Activated T-cell treated with anti-CD3 and anti-CD28 coated beads for 4 hours (primary cell): ENCODE data around the gene MTHFD1L.

ENCODE experiments used
- DNase-seq: peaks from one replicate; pipeline ENCODE4 v3.0.0-alpha.2; 2020

MTHFD1L gene

DNA sequence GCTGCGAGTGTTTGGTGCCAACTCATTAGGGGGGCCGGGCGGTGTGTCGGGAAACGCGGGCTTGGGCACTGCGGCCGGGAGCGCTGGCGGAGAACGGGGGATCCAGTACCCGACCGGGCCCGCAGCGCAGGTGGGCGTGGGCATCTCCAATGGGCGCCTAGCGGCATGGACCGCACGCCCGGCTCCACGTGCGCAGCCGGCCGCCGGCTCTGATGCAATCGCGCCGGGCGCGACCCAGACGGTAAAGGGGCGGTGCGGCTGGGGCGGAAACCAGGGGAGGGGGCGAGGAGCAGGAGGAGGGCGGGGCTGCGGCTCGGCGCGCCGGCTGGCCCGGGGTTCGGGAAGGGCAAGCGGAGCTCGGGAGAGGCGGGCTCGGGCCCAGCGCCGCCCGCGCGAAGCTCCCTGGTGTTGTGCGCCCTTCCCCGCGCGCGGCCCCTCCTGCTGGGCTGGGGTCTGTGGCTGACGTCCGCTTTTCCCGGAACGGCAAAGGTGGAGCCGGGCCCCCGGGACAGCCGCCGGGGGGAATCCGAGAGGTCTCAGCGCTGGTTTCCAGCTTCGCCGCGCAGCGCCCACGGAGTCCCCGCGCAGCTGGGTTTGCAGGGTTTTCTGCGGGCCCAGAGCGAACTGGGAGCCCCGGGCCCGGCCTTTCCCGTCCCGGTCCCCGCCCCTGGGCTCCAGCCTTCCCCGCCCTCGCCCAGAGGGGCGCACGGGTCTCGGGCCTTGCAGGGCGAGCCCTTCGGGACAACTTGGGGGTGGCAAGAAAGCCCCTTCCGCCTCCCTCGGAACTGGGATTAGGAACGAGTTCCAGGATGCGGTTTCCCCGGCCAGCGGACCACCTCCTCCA, 867 bp downstream of the MTHFD1L start:
- peak; percentile 81 for DNase-seq

DNA sequence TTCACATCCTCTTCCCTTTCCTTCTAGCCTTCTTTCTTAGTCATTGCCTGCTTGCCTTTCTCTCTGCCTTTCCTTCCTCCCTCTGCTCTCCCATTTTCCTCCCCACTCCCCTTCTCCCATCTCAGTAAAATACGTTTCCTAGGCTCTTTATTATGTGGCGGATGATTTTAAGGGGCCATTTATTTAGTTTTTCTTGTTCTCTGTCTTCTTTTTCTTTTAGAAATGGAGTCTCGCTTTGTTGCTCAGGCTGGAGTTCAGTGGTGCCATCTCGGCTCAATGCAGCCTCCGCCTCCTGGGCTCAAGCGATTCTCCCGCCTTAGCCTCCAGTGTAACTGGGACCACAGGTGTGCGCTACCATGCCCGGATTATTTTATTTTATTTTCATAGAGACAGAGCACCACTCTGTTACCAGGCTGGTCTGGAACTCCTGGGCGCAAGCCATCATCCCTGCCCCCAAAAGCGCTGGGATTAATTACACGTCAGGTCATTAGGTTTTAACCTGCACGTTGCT, 1.5 kb downstream of the MTHFD1L start:
- no peak for DNase-seq

DNA sequence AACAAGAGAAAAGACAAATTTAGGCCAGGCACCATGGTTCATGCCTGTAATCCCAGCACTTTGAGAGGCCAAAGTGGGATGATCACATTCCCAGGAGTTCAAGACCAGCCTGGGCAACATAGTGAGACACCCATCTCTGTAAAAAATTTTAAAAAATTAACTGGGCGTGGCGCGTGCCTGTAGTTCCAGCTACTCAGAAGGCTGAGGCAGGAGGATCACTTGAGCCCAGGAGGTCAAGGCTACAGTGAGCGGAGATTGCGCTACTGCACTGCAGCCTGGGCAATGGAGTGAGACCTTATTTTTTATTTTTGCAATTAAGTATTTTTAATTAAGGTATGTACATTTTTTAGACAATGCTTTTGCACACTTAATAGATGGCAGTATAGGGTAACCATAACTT, 3.3 kb downstream of the MTHFD1L start:
- no peak for DNase-seq

DNA sequence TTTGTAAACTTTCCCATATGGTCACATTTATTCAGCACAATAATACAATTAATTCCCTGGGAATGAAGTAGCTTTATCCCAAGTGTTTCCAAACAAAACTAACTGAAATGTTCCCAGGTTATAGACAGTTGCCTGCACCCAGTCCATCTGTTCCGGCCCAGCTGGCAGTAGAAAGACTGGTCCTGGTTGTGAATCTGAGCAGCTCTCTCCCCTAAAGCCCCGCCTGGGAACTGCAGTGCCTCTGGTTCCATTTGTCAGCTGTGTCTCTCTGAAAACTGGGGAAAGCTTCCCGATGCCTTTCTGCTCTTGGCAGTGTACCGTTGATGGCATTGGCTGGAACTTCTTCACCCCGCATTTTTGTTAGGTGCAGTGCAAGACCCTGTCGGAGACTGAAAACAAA, 8.7 kb downstream of the MTHFD1L start:
- DNase-seq: no peak

DNA sequence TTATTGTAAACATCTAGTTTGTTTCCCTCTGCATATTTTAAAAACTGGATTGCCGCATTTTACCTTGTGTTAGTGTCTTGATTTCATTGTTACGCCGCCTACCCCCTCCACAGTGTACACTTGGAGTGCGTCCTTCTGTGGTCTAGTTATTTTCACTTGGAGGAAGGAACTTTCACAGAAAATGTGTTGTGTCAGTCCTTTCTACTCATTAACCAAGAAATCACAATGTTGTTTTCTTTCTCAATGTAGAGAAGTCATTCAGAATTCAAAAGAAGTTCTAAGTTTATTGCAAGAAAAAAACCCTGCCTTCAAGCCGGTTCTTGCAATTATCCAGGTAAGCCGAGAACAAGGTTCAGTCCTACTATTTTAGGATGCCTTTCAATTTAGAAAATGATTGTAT, 10.3 kb downstream of the MTHFD1L start:
- DNase-seq: no peak

DNA sequence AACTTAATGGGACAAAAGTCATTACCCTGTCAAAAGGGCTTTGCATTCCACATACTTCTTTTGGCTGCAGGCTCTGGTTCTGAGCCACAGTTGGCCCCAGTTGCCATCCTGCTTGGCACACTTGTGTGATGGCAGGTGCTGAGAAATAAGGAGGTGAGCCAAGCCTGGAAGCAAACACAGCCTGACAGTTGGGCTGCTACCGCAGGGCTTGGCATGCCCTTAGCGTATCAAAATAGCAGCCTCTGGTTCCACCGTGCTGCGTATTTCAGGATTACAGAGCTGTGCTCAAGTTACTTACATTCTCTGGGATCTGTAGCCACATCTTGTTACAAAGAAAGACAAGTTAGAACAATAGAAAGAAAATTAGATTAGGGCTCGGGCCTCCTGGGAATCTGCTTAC, 11.1 kb downstream of the MTHFD1L start:
- DNase-seq: no peak

DNA sequence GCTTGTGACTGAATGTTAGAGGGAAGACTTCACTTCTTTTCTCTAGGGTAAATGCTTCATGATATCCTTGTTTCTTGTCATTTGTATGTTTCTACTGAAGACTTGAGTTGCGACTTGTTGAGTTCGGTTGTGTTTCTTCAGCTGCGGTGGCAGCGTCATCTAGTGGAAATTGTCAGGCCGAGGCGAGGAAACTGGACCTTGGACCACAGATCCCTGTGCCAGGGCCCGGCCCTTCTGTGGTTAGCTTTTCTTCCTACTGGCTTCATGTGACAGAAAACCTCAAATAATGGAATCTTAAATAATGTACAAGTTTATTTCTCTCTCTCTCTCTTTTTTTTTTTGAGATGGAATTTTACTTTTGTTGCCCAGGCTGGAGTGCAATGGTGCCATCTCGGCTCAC, 12.4 kb downstream of the MTHFD1L start:
- DNase-seq: no peak

DNA sequence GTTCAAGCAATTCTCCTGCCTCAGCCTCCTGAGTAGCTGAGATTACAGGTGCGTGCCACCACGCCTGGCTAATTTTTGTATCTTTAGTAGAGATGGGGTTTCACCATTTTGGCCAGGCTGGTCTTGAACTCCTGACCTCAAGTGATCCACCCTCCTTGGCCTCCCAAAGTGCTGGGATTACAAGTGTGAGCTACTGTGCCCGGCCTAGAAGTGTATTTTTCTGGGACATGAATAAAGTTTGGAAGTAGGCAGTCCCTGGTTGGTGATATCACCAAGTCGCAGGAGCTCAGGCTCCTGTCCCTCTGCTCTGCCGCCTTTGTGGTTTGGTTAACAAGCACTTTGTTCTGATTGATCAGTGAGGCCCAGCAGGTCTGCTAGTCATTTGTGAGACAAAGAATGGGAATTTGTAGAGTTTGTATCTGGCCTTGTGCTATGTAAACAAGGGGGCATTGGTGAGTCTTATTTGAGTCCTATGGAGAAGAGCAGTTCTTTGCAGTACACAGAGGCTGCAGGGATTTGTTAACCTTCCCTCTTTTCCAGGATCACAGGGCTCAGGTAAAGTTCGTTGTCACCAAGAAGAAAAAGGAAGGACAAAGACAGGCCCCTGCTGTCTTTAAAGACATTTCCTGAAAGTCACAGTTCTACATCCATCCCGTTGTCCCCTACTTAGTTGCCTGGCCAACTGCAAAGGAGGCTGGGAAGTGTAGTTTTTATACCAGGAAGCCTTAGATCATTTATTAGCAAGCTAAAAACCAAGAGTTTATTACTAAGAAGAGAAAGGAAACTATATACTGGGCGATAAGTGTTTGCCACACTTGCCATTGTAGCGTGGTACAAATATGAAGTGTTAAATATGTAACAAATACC, 13.1 kb downstream of the MTHFD1L start:
- no peak for DNase-seq

DNA sequence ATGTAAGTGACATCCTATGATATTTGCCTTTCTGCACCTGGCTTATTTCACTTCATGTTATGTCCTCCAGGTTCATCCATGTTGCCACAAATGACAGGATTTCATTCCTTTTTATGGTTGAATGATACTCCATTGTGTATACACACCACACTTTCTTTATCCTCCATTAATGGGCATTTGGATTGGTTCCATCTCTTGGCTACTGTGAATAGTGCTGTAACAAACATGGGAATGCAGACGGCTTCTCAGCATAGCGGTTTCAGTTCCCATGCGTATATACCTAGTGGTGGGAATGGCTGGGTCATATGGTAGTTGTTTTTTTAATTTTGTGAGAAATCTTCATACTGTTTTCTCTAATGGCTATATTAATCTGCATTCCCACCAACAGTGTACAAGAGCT, 14.8 kb downstream of the MTHFD1L start:
- DNase-seq: no peak

DNA sequence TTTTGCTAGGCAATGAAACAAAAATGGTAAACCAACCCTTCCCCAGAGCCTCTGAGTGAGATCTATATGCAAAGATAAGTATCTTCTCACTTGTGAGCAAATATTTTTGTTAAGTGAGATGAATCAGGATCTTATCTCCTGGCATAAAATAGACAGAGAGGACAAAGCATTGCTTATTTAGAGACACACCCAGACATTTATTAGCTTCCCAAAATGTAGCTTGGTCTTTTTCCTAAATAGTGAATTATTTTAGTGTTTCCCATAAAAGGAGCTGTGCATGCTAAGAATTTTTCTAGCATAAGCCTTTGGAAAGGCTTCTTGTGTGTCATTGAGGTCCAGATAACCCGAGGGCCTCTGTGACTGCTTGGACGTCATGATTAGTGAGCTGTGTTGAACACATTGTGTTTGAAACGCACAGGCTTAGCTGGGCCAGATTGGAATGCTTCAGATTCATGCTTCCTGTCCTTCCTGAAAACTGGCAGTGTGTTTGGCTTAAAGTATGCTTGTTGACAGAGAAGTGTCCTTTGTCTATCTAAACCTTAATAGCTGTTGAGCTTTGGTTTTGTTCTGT, 16.5 kb downstream of the MTHFD1L start:
- DNase-seq: no peak

DNA sequence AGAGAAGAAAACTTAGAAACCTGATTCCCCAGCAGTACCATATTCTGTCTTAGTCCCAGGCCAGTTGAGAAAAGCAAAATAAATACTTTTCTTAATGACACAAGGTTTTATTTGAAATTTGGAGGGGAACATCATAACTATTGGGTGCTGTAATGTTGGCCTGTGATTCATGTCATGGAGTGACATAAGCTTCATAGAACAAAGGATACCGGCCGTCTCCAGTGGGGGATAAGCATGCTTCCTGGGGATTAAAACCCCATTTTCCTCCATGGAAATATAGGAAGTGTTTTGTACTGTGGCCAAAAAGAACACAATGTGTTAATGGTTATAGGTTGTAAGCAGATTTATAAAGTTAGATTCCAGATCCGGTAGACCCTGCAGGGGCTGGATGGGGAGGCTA, 18.0 kb downstream of the MTHFD1L start:
- DNase-seq: no peak

DNA sequence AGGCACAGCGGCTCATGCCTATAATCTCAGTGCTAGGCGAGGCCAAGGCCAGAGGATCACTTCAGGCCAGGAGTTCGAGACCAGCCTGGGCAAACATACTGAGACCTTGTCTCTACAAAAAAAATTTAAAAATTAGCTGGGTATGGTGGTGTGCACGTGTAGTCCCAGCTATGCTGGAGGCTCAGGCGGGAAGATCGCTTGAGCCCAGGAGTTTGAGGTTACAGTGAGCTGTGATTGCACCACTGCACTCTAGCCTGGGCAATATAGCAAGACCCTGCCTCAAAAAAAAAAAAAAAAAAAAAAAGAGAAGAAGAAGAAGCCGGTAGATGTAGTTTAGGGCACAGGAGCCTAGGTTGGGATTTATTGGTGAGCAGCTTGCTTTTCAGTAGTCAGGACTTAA, 20.7 kb downstream of the MTHFD1L start:
- DNase-seq: no peak

DNA sequence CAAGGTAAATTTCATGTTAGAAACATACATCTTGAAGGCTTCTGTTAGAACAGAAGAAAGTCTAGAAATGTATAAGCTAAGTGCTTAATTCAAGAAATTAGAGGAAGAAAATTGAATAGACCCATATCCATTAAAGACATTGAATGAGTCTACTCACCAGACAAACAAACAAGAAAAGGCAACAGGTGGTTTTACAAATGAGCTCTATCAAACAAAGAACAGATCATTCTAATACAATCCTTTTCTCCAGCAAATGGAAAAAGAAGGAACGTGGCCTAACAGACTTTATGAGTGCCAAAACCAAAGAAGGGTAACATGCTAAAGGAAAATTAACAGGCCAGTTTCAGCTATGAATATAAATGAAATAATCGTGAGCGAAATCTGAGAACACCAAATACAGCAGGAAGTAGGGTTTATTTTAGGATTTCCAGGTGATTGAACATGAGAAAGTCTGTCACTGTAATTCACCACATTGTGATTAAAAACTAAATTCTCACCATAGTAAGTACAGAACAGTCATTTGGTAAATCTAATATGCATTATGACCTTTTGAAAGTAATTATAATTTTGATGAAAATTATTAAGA, 22.6 kb downstream of the MTHFD1L start:
- no peak for DNase-seq

DNA sequence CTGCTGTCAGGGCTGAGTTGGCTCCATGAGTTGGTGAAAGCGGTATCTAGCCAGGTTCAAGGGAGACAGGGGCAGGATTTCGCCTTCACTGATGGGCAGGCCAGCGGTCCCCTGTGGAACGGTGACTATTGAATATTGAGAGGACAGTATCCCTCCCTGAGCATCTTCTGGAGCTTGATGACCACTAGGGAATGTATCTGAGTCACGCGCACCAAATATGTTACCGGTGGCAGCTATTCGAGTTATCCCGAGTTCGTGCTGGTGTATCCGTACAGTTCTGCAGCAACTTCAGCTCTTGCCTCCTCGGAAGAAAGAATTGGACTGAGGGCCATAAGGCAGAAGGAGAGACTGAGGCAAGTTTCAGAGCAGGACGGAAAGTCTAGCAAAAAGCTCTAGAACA, 24.8 kb downstream of the MTHFD1L start:
- no peak for DNase-seq

DNA sequence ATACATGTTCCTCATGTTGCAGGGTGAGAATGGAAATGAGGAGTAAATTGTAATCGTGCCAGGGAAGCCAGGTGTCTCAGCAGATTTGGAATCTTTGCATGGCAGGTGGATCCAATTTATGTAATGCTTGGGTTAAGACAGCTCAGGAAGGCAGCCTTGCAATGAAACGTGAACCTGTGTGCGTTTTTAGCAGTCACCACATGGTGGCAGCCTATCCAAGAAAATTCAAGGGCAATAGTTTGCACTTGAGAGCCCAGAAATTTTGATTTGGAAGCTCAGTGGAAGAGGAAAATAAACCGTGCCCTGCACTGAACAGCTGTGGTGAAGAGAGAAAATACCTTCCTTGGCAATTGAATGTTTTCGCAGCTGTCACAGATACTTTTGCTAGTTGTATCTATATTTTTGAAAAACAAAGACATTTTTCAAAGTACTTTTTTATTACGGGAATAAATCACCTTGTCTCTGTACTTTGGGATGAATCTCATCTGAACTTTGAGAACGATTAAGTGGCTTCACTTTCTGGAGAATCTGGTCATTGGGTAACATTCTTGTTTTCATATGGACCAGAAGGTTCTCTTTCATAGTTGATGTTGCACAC, 26.5 kb downstream of the MTHFD1L start:
- DNase-seq: peak; percentile 60

DNA sequence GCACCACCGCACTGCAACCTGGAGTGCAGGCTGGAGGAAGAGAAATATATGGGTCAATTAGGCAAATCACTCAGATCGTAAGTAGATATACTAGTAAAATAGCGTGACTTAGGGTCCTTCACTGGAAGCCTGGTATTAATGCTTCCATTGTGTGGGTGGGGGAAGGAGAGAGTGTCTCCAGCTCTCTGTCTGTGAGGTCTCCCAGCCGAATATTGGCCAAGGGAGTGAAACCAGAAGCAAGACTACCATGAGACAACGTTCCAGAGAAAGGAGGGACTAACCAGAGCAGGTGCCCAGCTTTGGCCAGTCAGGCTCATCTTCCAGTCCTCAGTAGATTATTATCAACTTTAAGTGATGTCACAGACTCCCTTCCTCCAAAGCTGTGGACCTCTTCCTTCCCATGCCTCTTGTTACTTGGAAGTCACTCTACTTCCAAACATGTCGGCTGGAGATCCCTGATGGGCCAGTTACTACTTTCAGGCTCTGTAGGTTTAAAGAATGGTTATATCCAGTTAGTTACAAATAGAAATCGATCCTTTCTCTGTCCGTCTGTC, 28.8 kb downstream of the MTHFD1L start:
- no peak for DNase-seq

DNA sequence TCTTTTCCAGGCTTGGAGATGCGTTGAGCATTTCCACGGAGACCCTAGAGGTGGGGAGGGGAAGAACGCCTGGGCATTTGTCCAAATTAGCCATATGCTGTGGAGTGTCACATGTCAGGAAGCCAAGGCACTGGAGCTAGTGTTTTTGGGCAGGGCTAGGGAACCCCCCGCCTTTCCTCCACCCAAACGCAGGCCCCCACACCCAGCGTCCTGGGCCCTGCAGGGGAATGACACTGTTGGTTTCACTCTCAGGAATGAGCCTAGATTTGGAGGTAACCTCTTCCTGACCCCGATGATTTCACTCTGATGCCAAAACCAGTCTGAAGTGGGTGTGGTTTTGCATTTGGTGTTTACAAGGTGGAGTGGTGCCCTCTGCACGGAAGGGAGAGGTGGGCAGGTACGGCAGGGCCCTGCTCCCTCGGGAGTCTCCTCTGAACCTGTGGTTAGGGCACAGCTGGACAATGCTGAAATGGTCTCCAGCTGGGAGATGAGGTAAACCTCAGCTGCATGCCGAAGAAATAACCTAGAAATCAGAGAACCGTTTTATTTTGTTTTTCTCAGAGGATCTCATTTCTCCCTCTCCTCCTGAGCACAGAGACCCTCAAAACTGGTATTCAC, 29.5 kb downstream of the MTHFD1L start:
- DNase-seq: no peak

DNA sequence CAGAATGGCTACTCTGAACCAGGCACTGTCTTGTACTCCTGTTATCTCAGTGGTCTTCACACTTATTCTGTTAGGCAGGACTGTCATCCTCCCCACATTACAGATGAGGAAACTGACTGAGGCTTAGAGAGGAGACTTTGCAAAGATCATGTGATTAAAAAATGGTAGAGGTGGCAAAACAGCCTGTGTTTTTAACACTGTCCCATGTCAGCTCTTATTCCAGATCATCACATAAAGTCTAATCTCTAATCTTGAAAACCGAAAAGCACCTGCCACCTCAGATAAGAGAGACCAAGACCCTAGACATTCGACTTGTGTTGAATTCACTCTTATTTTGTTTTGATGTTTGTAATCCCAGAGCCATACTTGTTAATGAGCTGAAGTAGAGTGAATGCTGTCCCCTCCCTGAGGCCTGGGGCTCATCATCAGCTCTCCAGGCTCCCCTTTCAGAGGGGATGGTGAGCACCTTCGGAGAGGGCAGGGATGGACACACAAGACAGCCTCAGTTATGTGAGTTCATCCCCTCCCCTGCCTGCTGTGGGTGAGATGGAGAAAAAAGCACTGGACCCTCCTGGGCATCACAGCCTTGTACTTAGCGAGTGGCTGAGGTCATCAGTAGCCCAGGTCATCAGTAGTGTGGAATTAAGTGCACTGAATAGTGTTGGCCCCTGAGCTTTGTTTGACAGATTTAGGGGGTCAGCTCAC, 30.6 kb downstream of the MTHFD1L start:
- no peak for DNase-seq

DNA sequence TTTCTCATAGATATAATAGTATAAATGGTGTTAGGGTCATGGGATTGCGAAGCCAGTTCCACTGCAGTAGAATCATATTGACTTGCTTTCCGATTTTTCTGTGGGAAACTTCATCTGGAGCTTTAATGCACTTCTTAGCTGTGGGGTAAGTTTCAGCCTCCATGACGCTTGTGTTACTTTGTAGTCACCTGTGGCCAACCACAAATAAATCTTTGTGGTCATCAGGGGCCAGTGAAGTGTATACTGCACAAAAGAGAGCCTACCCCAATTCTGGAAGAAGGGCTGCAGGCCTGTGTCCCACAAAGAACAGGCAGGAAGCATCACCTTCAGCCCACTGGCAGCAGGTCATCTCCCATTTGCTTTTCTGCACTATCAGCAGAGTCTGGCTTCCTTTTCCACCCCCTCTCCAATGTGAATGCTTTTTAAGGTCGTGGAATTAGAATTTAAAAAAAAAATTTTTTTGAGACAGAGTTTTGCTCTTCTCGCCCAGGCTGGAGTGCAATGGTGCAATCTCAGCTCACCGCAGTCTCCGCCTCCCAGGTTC, 32.0 kb downstream of the MTHFD1L start:
- DNase-seq: no peak

DNA sequence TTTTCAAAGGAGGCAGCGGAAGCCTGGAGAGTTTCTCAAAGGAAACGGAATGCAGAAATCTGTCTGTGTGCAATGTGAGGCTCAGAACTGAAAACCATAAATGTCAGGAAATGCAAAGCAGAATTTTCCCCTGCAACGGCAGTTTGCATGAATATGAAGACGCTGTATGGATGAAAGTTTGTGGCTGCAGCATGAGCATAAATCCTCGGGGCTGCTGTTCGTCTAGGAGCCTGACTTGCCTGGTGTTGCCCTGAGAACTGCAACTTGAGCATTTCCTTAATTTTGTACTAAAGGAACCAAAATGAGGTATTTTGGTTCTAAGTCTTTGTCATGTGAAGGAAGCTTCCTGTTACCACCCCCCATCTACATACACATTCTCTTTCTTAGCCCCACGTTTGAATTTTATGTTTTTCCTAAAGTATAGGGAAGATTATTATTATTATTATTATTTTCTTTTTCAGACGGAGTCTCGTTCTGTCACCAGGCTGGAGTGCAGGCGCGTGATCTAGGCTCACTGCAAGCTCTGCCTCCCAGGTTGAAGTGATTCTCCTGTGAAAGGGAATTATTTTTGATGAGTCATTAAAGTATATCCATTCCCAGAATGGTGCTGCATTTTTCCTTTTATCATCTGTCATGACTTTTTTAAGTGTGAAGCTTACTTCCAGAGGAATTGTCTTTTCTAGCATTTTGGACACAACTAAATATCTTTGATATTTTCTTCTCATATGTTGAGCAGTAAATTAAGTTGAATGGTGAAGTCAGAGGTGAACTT, 33.1 kb downstream of the MTHFD1L start:
- no peak for DNase-seq
